ENCODE results near the gene TENT5D. TPM values are rescaled to one million over a fixed set of nuclear protein-coding genes. Genes with fewer than 3 reads are reported as not detected.
"Not testable (repeated sequence)": the region's sequence is repeated elsewhere in the genome, so short reads cannot be mapped to it uniquely, and the experiment has no call there.

The TENT5D gene
- total RNA-seq, 1 experiment from 2014 or later: not detected

DNA sequence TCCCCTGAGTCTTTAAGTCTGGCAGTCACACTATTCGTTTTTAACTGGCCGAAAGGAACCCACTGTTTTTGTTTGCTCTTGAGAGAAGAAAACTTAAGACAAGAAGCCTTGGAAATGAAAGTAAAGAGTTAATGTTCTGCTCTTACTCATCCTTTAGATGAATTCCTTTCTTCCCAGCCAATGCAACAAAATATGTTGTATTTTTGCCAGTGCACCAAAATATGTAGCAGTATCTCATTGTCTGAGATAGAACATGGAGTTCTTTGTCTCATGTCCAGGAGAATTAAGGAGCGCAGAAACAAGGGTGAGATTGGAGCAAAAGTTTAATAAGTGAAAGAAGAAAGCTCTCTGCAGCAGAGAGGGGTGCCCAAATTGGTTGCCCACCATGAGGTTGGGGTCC, 12.2 kb downstream of the TENT5D start:
- Histone ChIP-seq H3K4me2 (ENCODE audit: low read depth, low read length, poor library complexity, severe bottlenecking) (no peak overlapping the region), H3K9me2 (replicated peaks; ENCODE audit: insufficient read depth, low read length) (no peaks in the 10 kb centered on the region), H3K36me3 (ENCODE audit: insufficient read depth, low read length) (no peaks in the 10 kb centered on the region), H4K20me1 (ENCODE audit: insufficient read depth, low read depth, low read length) (no peaks in the 10 kb centered on the region), H3K4me1 (ENCODE audit: low read length) (no peaks in the 10 kb centered on the region), H3K27me3 (ENCODE audit: low read length) (no peaks in the 10 kb centered on the region), H3K9ac (ENCODE audit: low read length) (no peak overlapping the region), H3K27ac (ENCODE audit: low read length) (no peak overlapping the region), H3K9me3 (ENCODE audit: low read length) (no peaks in the 10 kb centered on the region; the same call in 1 of the 2 replicates), H3K4me3 (ENCODE audit: low read length) (no peak overlapping the region), H2AFZ (ENCODE audit: low read length) (no peak overlapping the region), H3K79me2 (ENCODE audit: low read length) (no peaks in the 10 kb centered on the region)
- DNase-seq: no peak

DNA sequence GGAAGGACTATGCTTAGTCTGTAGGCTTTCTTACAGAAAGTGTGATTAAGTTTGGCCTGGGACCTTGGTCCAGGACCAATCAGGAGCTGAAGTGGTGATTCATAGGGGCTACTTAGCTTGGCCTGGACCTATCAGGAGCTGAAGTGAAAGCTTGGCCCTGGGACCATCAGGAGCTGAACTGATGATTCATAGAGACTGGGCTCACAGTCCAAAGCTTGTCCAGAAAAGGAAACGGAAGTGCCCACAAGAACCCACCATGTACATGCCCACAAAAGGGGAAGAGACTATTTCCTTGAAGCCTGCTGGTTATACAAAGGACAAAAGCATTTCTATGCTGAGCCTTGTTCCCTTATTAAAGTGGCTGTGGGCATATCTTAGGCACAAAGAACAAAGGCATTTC, 12.6 kb downstream of the TENT5D start:
- Histone ChIP-seq H3K4me1 (ENCODE audit: low read length) (no peaks in the 10 kb centered on the region), H3K79me2 (ENCODE audit: low read length) (no peaks in the 10 kb centered on the region)
- no peak for DNase-seq

GRCh38 chrX:80468166-80468565, 47.9 kb downstream of the TENT5D start:
- H3K9me2 ChIP-seq (replicated peaks; ENCODE audit: insufficient read depth, low read length); H3K9ac ChIP-seq (ENCODE audit: low read length); H4K20me1 ChIP-seq (ENCODE audit: insufficient read depth, low read depth, low read length); H3K27ac ChIP-seq (ENCODE audit: low read length); H3K79me2 ChIP-seq (ENCODE audit: low read length); H3K9me3 ChIP-seq (ENCODE audit: low read length); H3K4me2 ChIP-seq (ENCODE audit: low read depth, low read length, poor library complexity, severe bottlenecking); H3K4me3 ChIP-seq (ENCODE audit: low read length); H2AFZ ChIP-seq (ENCODE audit: low read length); H3K36me3 ChIP-seq (ENCODE audit: insufficient read depth, low read length); H3K27me3 ChIP-seq (ENCODE audit: low read length); H3K4me1 ChIP-seq (ENCODE audit: low read length); DNase-seq: not testable (repeated sequence)

More for the DNA sequence above, 12.6 kb downstream of the TENT5D start:
- Histone ChIP-seq H2AFZ (ENCODE audit: low read length) (no peak overlapping the region), H3K27ac (ENCODE audit: low read length) (no peak overlapping the region), H3K9me3 (ENCODE audit: low read length) (no peaks in the 10 kb centered on the region; the same call in 1 of the 2 replicates), H3K4me3 (ENCODE audit: low read length) (no peak overlapping the region), H3K4me2 (ENCODE audit: low read depth, low read length, poor library complexity, severe bottlenecking) (no peak overlapping the region), H4K20me1 (ENCODE audit: insufficient read depth, low read depth, low read length) (no peaks in the 10 kb centered on the region), H3K9ac (ENCODE audit: low read length) (no peak overlapping the region), H3K27me3 (ENCODE audit: low read length) (no peaks in the 10 kb centered on the region), H3K9me2 (replicated peaks; ENCODE audit: insufficient read depth, low read length) (no peaks in the 10 kb centered on the region), H3K36me3 (ENCODE audit: insufficient read depth, low read length) (no peaks in the 10 kb centered on the region)

DNA sequence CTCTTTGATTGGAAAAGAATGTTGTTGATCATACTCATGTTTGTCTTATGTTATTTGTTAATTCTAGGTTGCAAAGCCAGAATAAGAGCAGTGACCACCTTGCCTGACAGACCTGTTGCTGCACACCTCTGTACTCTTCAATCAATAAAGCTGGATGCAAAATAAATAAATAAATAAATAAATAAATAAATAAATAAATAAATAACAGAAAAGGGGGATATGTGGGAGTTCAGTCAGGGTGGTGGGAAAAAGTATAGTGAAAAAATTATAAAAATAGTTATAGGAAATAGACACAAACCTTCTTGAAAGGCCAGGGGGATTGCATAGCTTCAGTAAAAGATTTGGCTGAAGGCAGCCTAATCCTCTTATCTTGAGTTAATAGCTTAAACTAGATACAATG, 51.3 kb downstream of the TENT5D start:
- Histone ChIP-seq H3K9me2 (replicated peaks; ENCODE audit: insufficient read depth, low read length) (no peaks in the 10 kb centered on the region), H3K4me1 (ENCODE audit: low read length) (no peaks in the 10 kb centered on the region)
- no peak for DNase-seq

DNA sequence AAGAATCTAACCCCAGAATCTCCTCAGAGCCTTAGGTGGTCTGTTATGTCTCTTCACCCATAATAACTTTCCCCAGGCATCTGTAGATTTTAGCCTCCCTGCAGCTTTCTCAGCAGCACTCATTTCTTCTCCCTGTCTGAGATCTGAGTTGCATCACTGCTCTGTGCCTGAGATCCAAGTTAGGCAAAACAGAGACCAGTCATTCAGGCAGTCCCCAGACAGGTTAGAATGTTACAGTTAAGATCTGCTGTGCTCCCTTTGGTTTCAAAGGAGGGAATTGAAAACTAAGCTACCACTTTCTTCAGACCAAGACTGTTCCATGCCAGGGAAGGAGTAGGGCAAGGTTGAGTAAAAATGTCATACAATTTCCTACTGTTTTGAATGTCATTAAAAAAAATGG, 65.3 kb downstream of the TENT5D start:
- Histone ChIP-seq H3K9ac (ENCODE audit: low read length) (no peak overlapping the region), H2AFZ (ENCODE audit: low read length) (no peak overlapping the region), H3K9me3 (ENCODE audit: low read length) (peaks cover 15% of the 10 kb centered on the region), H3K79me2 (ENCODE audit: low read length) (no peaks in the 10 kb centered on the region), H3K4me2 (ENCODE audit: low read depth, low read length, poor library complexity, severe bottlenecking) (no peak overlapping the region), H4K20me1 (ENCODE audit: insufficient read depth, low read depth, low read length) (no peaks in the 10 kb centered on the region), H3K4me1 (ENCODE audit: low read length) (no peaks in the 10 kb centered on the region), H3K27ac (ENCODE audit: low read length) (no peak overlapping the region), H3K27me3 (ENCODE audit: low read length) (no peaks in the 10 kb centered on the region), H3K4me3 (ENCODE audit: low read length) (no peak overlapping the region), H3K36me3 (ENCODE audit: insufficient read depth, low read length) (no peaks in the 10 kb centered on the region), H3K9me2 (replicated peaks; ENCODE audit: insufficient read depth, low read length) (no peaks in the 10 kb centered on the region)
- no peak for DNase-seq

More for the DNA sequence above, 51.3 kb downstream of the TENT5D start:
- Histone ChIP-seq H3K27me3 (ENCODE audit: low read length) (no peaks in the 10 kb centered on the region), H3K9me3 (ENCODE audit: low read length) (no peaks in the 10 kb centered on the region; the same call in 1 of the 2 replicates), H3K9ac (ENCODE audit: low read length) (no peak overlapping the region), H4K20me1 (ENCODE audit: insufficient read depth, low read depth, low read length) (no peaks in the 10 kb centered on the region), H3K4me3 (ENCODE audit: low read length) (no peak overlapping the region), H2AFZ (ENCODE audit: low read length) (no peak overlapping the region), H3K36me3 (ENCODE audit: insufficient read depth, low read length) (no peaks in the 10 kb centered on the region), H3K79me2 (ENCODE audit: low read length) (no peaks in the 10 kb centered on the region), H3K27ac (ENCODE audit: low read length) (no peak overlapping the region), H3K4me2 (ENCODE audit: low read depth, low read length, poor library complexity, severe bottlenecking) (no peak overlapping the region)

DNA sequence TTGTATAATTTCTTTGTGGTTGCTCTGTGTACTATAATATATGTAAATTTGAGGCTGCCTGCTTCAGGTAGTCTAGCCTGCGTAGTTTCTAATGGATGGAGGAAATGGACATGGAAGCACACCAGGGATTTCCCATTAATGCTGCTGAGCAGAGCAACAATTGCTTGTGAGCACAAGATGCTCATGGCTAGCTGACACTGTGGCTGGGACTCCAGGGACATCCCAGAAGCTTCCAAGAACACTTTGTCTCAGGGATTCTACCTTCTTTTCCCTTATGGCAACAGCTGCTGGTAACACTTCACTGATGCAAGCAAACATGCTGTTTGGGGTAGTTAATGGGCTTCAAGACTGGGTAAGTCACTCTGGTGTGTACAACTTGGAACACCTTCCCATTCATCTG, 66.1 kb downstream of the TENT5D start:
- H3K4me1 ChIP-seq (ENCODE audit: low read length): no peaks in the 10 kb centered on the region
- no peaks in the 10 kb centered on the region for H3K9me2 ChIP-seq (replicated peaks; ENCODE audit: insufficient read depth, low read length)
- no peak for DNase-seq
- no peak overlapping the region for H3K27ac ChIP-seq (ENCODE audit: low read length)
- no peaks in the 10 kb centered on the region for H3K79me2 ChIP-seq (ENCODE audit: low read length)
- H3K27me3 ChIP-seq (ENCODE audit: low read length): no peaks in the 10 kb centered on the region
- no peak overlapping the region for H3K9ac ChIP-seq (ENCODE audit: low read length)
- H3K9me3 ChIP-seq (ENCODE audit: low read length): peaks cover 15% of the 10 kb centered on the region
- no peak overlapping the region for H3K4me3 ChIP-seq (ENCODE audit: low read length)
- H3K4me2 ChIP-seq (ENCODE audit: low read depth, low read length, poor library complexity, severe bottlenecking): no peak overlapping the region
- no peak overlapping the region for H2AFZ ChIP-seq (ENCODE audit: low read length)
- no peaks in the 10 kb centered on the region for H4K20me1 ChIP-seq (ENCODE audit: insufficient read depth, low read depth, low read length)
- no peaks in the 10 kb centered on the region for H3K36me3 ChIP-seq (ENCODE audit: insufficient read depth, low read length)

DNA sequence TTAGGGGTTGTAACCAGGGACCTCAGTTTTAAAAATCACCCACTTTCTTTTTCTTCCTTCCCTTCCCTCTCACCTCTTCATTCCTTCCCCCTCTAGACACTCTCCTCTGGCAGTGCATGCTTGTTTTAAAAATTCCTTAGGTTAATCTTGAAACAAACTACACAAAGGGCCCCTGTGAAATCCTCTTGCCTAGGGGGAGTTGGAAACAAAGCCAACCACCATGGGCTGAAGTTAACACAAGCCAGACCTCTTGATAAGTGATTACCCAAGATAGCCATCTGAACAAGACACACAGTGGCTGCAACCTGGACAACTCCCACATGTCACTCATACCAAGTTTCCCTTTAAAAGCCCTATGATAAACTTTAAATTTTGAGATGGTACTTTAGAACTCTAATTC, 68.9 kb downstream of the TENT5D start:
- Histone ChIP-seq H3K4me3 (ENCODE audit: low read length) (no peak overlapping the region), H3K36me3 (ENCODE audit: insufficient read depth, low read length) (no peaks in the 10 kb centered on the region), H2AFZ (ENCODE audit: low read length) (no peak overlapping the region), H3K27me3 (ENCODE audit: low read length) (no peaks in the 10 kb centered on the region), H3K4me2 (ENCODE audit: low read depth, low read length, poor library complexity, severe bottlenecking) (no peak overlapping the region), H3K79me2 (ENCODE audit: low read length) (no peaks in the 10 kb centered on the region), H4K20me1 (ENCODE audit: insufficient read depth, low read depth, low read length) (no peaks in the 10 kb centered on the region), H3K9me3 (ENCODE audit: low read length) (peaks cover 15% of the 10 kb centered on the region), H3K27ac (ENCODE audit: low read length) (no peak overlapping the region), H3K9ac (ENCODE audit: low read length) (no peak overlapping the region), H3K4me1 (ENCODE audit: low read length) (no peaks in the 10 kb centered on the region), H3K9me2 (replicated peaks; ENCODE audit: insufficient read depth, low read length) (no peaks in the 10 kb centered on the region)
- no peak for DNase-seq
